Activated CD4-positive, alpha-beta T cell treated with anti-CD3 and anti-CD28 coated beads, Interleukin-2, amount 10 ng/mL, durations not matched to agents 7 days and 5 days (primary cell): ENCODE data around the gene ACO1. TPM values are rescaled to one million over a fixed set of nuclear protein-coding genes. Genes with fewer than 3 reads are reported as not detected.
A peak's percentile ranks its signal among the peaks of the same experiment; 100 is the strongest.

Source experiments
- CTCF ChIA-PET: fragments of 350-600 bp; sonication (Branson Sonifier 250); formaldehyde crosslinking; loops from one replicate; lab custom pipeline; 2021; ENCODE audit warnings: antibody characterized with exemption; lab: Charles Lee
- POLR2A ChIA-PET: fragments of 350-600 bp; sonication (Branson Sonifier 250); formaldehyde crosslinking; loops from one replicate; lab custom pipeline; 2021; ENCODE audit warnings: antibody characterized with exemption; lab: Charles Lee
- DNase-seq: peaks from one replicate; pipeline ENCODE4 v3.0.0-alpha.2; 2020
- H3K27ac Mint-ChIP-seq: one replicate; pipeline ENCODE4 v1.8.0; 2021; ENCODE audit warnings: mild to moderate bottlenecking, moderate library complexity, mixed read lengths
- H3K27me3 Mint-ChIP-seq: one replicate; pipeline ENCODE4 v1.8.0; 2021; ENCODE audit warnings: mixed read lengths
- H3K36me3 Mint-ChIP-seq: one replicate; pipeline ENCODE4 v1.8.0; 2021; ENCODE audit warnings: low read depth, mixed read lengths
- H3K4me1 Mint-ChIP-seq: one replicate; pipeline ENCODE4 v1.8.0; 2021; ENCODE audit warnings: mixed read lengths
- H3K4me3 Mint-ChIP-seq: one replicate; pipeline ENCODE4 v1.8.0; 2021; ENCODE audit warnings: mild to moderate bottlenecking, moderate library complexity, mixed read lengths
- H3K9me3 Mint-ChIP-seq: one replicate; pipeline ENCODE4 v1.8.0; 2021; ENCODE audit warnings: mixed read lengths
- total RNA-seq, 2 experiments: library from RNA; stranded (reverse); gene quantifications; one replicate each; pipeline ENCODE4 v1.2.3, GENCODE V29; 2021

ACO1 gene
- total RNA-seq, 2 experiments from 2014 or later = 8.1 to 8.6 TPM

GRCh38 chr9:32431196-32431595, 46.8 kb downstream of the ACO1 start:
- CTCF ChIA-PET = interaction anchor here (2.1 kb wide), 1 partner anchor 12 kb away, joined by 5 read pairs; no protein-coding TSS in a partner anchor
- no peak overlapping the region for H3K4me3 Mint-ChIP-seq
- H3K36me3 Mint-ChIP-seq = peaks cover 17% of the 10 kb centered on the region
- no peak for DNase-seq
- no peaks in the 10 kb centered on the region for H3K27me3 Mint-ChIP-seq
- POLR2A ChIA-PET = no interaction called here
- H3K9me3 Mint-ChIP-seq = no peaks in the 10 kb centered on the region
- peaks cover 11% of the 10 kb centered on the region for H3K4me1 Mint-ChIP-seq
- no peak overlapping the region for H3K27ac Mint-ChIP-seq

- H3K27me3 Mint-ChIP-seq = no peaks in the 10 kb centered on the region
- peak; percentile 25 for DNase-seq
- no peak overlapping the region for H3K4me3 Mint-ChIP-seq
- no peaks in the 10 kb centered on the region for H3K9me3 Mint-ChIP-seq
- ChIA-PET POLR2A (no interaction called here), CTCF (interaction anchor here (2.1 to 2.6 kb wide), 3 partner anchors 13 to 53 kb away, joined by 5 to 9 read pairs (median 8); no protein-coding TSS in a partner anchor)
- peaks cover 19% of the 10 kb centered on the region for H3K36me3 Mint-ChIP-seq
- no peak overlapping the region for H3K27ac Mint-ChIP-seq
- H3K4me1 Mint-ChIP-seq = peaks cover 5% of the 10 kb centered on the region
Measured at GRCh38 chr9:32431940-32432555, 47.6 kb downstream of the ACO1 start.

- no peak for DNase-seq
- Mint-ChIP-seq H3K36me3 (peaks cover 21% of the 10 kb centered on the region), H3K27me3 (no peaks in the 10 kb centered on the region), H3K9me3 (no peaks in the 10 kb centered on the region), H3K4me3 (no peak overlapping the region), H3K4me1 (no peaks in the 10 kb centered on the region), H3K27ac (no peak overlapping the region)
- POLR2A ChIA-PET = no interaction called here
- CTCF ChIA-PET = interaction anchor here (0.7 to 1.8 kb wide), 3 partner anchors 27 to 56 kb away, joined by 3 to 4 read pairs (median 3); no protein-coding TSS in a partner anchor
Measured at GRCh38 chr9:32434892-32435291, 50.4 kb downstream of the ACO1 start.

- POLR2A ChIA-PET = no interaction called here
- H3K27ac Mint-ChIP-seq = no peak overlapping the region
Measured at GRCh38 chr9:32441678-32442077, 57.2 kb downstream of the ACO1 start.

GRCh38 chr9:32442433-32442832, 58.0 kb downstream of the ACO1 start:
- H3K9me3 Mint-ChIP-seq = peaks cover 5% of the 10 kb centered on the region
- no peak overlapping the region for H3K27ac Mint-ChIP-seq
- POLR2A ChIA-PET = no interaction called here
- no peaks in the 10 kb centered on the region for H3K4me1 Mint-ChIP-seq
- CTCF ChIA-PET = interaction anchor here (1.1 kb wide), 1 partner anchor 63 kb away, joined by 3 read pairs; no protein-coding TSS in a partner anchor
- H3K4me3 Mint-ChIP-seq = no peak overlapping the region
- no peak for DNase-seq
- peaks cover 44% of the 10 kb centered on the region for H3K36me3 Mint-ChIP-seq
- no peaks in the 10 kb centered on the region for H3K27me3 Mint-ChIP-seq

More at GRCh38 chr9:32441678-32442077, 57.2 kb downstream of the ACO1 start:
- DNase-seq = no peak
- no peaks in the 10 kb centered on the region for H3K27me3 Mint-ChIP-seq
- H3K4me3 Mint-ChIP-seq = no peak overlapping the region
- H3K9me3 Mint-ChIP-seq = peaks cover 5% of the 10 kb centered on the region
- no peaks in the 10 kb centered on the region for H3K4me1 Mint-ChIP-seq
- CTCF ChIA-PET = interaction anchor here (0.6 to 1.1 kb wide), 2 partner anchors 62 to 877 kb away, joined by 3 to 4 read pairs; no protein-coding TSS in a partner anchor
- peaks cover 37% of the 10 kb centered on the region for H3K36me3 Mint-ChIP-seq

GRCh38 chr9:32449969-32450368, 65.5 kb downstream of the ACO1 start:
- Mint-ChIP-seq H3K36me3 (peaks cover 72% of the 10 kb centered on the region), H3K27ac (no peak overlapping the region), H3K9me3 (peaks cover 2% of the 10 kb centered on the region), H3K4me1 (no peaks in the 10 kb centered on the region), H3K4me3 (no peak overlapping the region), H3K27me3 (no peaks in the 10 kb centered on the region)
- ChIA-PET CTCF (interaction anchor here (0.8 kb wide), 1 partner anchor 76 kb away, joined by 4 read pairs; the partner anchor contains the start of gene RIGI), POLR2A (no interaction called here)
- no peak for DNase-seq

- peaks cover 53% of the 10 kb centered on the region for H3K36me3 Mint-ChIP-seq
Measured at GRCh38 chr9:32454280-32454679, 69.8 kb downstream of the ACO1 start.

GRCh38 chr9:32455738-32456137, 71.3 kb downstream of the ACO1 start:
- peaks cover 52% of the 10 kb centered on the region for H3K36me3 Mint-ChIP-seq
- no peak overlapping the region for H3K27ac Mint-ChIP-seq
- ChIA-PET CTCF (interaction anchor here (1.5 kb wide), 1 partner anchor 15 kb away, joined by 3 read pairs; no protein-coding TSS in a partner anchor), POLR2A (no interaction called here)
- no peaks in the 10 kb centered on the region for H3K9me3 Mint-ChIP-seq
- no peaks in the 10 kb centered on the region for H3K4me1 Mint-ChIP-seq
- H3K4me3 Mint-ChIP-seq = no peak overlapping the region
- DNase-seq = no peak
- no peaks in the 10 kb centered on the region for H3K27me3 Mint-ChIP-seq

More at GRCh38 chr9:32454280-32454679, 69.8 kb downstream of the ACO1 start:
- CTCF ChIA-PET = interaction anchor here (1.5 kb wide), 1 partner anchor 8 kb away, joined by 4 read pairs; no protein-coding TSS in a partner anchor
- Mint-ChIP-seq H3K27me3 (no peaks in the 10 kb centered on the region), H3K4me1 (no peaks in the 10 kb centered on the region), H3K27ac (no peak overlapping the region), H3K4me3 (no peak overlapping the region), H3K9me3 (no peaks in the 10 kb centered on the region)
- POLR2A ChIA-PET = no interaction called here
- no peak for DNase-seq

- no peak for DNase-seq
- ChIA-PET CTCF (interaction anchor here (1.5 kb wide), 1 partner anchor 14 kb away, joined by 3 read pairs; no protein-coding TSS in a partner anchor), POLR2A (no interaction called here)
- H3K27ac Mint-ChIP-seq = no peak overlapping the region
- no peak overlapping the region for H3K4me3 Mint-ChIP-seq
- H3K27me3 Mint-ChIP-seq = no peaks in the 10 kb centered on the region
- H3K9me3 Mint-ChIP-seq = no peaks in the 10 kb centered on the region
- H3K4me1 Mint-ChIP-seq = no peaks in the 10 kb centered on the region
- H3K36me3 Mint-ChIP-seq = peaks cover 46% of the 10 kb centered on the region
Measured at GRCh38 chr9:32456564-32456963, 72.1 kb downstream of the ACO1 start.

- POLR2A ChIA-PET = no interaction called here
- CTCF ChIA-PET = no interaction called here
- H3K27ac Mint-ChIP-seq = no peak overlapping the region
Measured at GRCh38 chr9:32463500-32464293, 79.3 kb downstream of the ACO1 start.

GRCh38 chr9:32468740-32469139, 84.3 kb downstream of the ACO1 start:
- no peak for DNase-seq
- Mint-ChIP-seq H3K9me3 (no peaks in the 10 kb centered on the region), H3K27ac (no peak overlapping the region), H3K4me1 (no peaks in the 10 kb centered on the region), H3K27me3 (no peaks in the 10 kb centered on the region), H3K4me3 (no peak overlapping the region), H3K36me3 (peaks cover 58% of the 10 kb centered on the region)
- POLR2A ChIA-PET = no interaction called here
- CTCF ChIA-PET = interaction anchor here (0.6 to 1.6 kb wide), 3 partner anchors 23 to 39 kb away, joined by 3 to 4 read pairs (median 4); no protein-coding TSS in a partner anchor

More at GRCh38 chr9:32463500-32464293, 79.3 kb downstream of the ACO1 start:
- Mint-ChIP-seq H3K9me3 (no peaks in the 10 kb centered on the region), H3K27me3 (no peaks in the 10 kb centered on the region), H3K36me3 (peaks cover 52% of the 10 kb centered on the region), H3K4me3 (no peak overlapping the region), H3K4me1 (no peaks in the 10 kb centered on the region)
- no peak for DNase-seq

GRCh38 chr9:32472344-32472743, 87.9 kb downstream of the ACO1 start:
- H3K27me3 Mint-ChIP-seq = no peaks in the 10 kb centered on the region
- H3K36me3 Mint-ChIP-seq = peaks cover 55% of the 10 kb centered on the region
- no peak overlapping the region for H3K4me3 Mint-ChIP-seq

More at GRCh38 chr9:32472344-32472743, 87.9 kb downstream of the ACO1 start:
- no peak for DNase-seq
- ChIA-PET POLR2A (no interaction called here), CTCF (no interaction called here)
- Mint-ChIP-seq H3K9me3 (no peaks in the 10 kb centered on the region), H3K27ac (no peak overlapping the region), H3K4me1 (no peaks in the 10 kb centered on the region)
